HG03378 (cell line): ENCODE results near the gene MAPT.

Experiments used
- ATAC-seq: cut with Tn5 transposase; IDR thresholded peaks from one replicate; pipeline ENCODE4 v1.9.1; 2021; ENCODE audit warnings: mild to moderate bottlenecking, moderate library complexity; ENCODE audit not compliant: unreplicated experiment

The MAPT gene

GRCh38 chr17:45985447-45985846 is 91.1 kb downstream of the MAPT start:
- ATAC-seq, result no peak

- no peak for ATAC-seq
These were observed 91.7 kb downstream of the MAPT start for GRCh38 chr17:45986056-45986455.

DNA sequence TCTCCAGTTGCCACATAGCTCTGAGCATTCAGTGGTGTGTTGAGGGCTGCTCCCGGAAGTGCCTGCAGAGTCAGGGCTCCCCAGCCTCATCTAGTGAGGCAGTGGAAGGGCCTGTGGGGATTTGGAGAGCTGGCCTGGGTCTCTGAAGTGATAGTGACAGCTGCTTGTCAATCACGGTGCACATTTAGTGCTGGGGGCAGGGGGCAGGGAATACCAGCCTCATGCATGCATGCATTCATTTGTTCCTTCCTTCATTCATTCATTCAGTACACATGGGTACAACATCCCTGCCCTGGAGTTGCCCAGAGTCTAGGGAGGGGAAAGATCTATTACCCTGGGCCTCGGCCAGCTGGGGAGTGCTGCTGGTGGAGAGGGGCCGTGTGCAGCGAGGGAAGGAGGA is 93.4 kb downstream of the MAPT start:
- ATAC-seq, result no peak

DNA sequence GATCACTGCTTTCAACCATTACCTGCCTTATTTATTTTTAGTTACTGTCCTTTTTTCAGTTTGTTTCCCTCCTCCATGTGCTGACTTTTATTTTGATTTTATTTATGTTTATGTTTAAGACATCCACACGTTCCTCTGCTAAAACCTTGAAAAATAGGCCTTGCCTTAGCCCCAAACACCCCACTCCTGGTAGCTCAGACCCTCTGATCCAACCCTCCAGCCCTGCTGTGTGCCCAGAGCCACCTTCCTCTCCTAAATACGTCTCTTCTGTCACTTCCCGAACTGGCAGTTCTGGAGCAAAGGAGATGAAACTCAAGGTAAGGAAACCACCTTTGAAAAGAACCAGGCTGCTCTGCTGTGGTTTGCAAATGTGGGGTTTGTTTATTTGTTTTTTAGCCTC is 95.4 kb downstream of the MAPT start:
- no peak for ATAC-seq

- no peak for ATAC-seq
These were observed 96.5 kb downstream of the MAPT start for GRCh38 chr17:45990886-45991285.

- no peak for ATAC-seq
These were observed 97.0 kb downstream of the MAPT start for GRCh38 chr17:45991341-45991740.

- ATAC-seq, result no peak
These were observed 97.8 kb downstream of the MAPT start for GRCh38 chr17:45992175-45992574.

DNA sequence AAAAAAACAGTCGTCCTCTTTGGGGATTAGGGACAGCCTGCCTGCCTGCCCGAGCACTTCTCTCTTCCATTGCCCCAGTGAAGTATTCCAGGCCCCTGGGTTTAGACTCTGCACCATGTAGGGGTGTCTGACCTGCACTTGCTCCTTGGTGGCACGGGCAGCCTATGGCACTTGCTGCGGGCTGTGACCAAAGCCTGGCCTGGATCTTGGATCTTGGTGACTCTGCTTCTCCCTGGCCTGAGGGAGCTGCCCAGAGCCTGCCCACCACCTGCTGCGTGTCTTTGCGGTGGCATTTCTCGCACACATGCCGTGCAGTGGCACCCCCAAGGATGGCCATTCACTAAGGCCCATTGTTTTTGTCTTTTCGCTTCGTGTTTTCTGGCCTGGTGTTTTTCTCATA is 98.5 kb downstream of the MAPT start:
- no peak for ATAC-seq

DNA sequence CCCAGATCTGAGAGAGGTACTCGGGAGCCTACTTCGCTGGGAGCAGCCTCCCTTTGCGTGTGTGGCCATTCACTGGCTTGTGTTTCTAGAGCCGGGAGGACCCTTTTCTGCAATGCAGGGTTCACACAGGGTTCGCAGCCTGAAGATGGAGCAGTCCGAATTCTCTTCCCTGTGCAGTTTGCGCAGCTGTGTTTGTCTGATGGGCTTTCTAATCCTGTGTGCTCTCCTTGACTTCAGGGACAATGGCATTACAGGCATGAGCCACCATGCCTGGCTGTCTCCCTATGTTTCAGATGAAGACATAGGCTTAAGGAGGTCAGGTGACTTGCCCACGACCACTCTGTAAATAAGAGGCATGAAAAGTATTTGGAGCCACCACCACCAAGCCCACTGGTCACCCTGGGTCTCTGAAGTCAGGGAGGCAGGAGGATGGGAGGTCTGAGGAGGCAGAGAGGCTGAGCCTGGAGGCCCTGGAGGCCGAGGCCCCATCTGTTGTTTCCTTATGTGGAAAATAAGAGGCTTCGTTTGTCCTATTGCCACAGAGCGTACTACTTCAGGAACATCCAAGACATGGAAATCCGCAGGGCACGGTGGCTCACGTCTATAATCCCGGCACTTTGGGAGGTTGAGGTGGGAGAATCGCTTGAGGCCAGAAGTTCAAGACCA is 99.7 kb downstream of the MAPT start:
- no peak for ATAC-seq

- no peak for ATAC-seq
These were observed 100.6 kb downstream of the MAPT start for GRCh38 chr17:45994987-45995386.

GRCh38 chr17:45995627-45996270 is 101.4 kb downstream of the MAPT start:
- ATAC-seq, result no peak

GRCh38 chr17:45996282-45996937 is 102.1 kb downstream of the MAPT start:
- no peak for ATAC-seq

- no peak for ATAC-seq
These were observed 102.8 kb downstream of the MAPT start for GRCh38 chr17:45997166-45997565.

- ATAC-seq, result no peak
These were observed 103.3 kb downstream of the MAPT start for GRCh38 chr17:45997624-45998023.

- ATAC-seq, result no peak
These were observed 104.9 kb downstream of the MAPT start, which contains the start of gene STH for GRCh38 chr17:45998987-45999899. Gene STH, plus strand, starts transcription at chr17:45999250. Its CDS starts 30 bp downstream, at chr17:45999280.

- ATAC-seq, result no peak
These were observed 105.5 kb downstream of the MAPT start for GRCh38 chr17:45999900-46000290.

DNA sequence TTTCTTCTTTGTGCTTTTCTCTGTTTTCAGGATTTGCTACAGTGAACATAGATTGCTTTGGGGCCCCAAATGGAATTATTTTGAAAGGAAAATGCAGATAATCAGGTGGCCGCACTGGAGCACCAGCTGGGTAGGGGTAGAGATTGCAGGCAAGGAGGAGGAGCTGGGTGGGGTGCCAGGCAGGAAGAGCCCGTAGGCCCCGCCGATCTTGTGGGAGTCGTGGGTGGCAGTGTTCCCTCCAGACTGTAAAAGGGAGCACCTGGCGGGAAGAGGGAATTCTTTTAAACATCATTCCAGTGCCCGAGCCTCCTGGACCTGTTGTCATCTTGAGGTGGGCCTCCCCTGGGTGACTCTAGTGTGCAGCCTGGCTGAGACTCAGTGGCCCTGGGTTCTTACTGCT is 105.9 kb downstream of the MAPT start:
- no peak for ATAC-seq

GRCh38 chr17:46000757-46001156 is 106.4 kb downstream of the MAPT start:
- no peak for ATAC-seq

DNA sequence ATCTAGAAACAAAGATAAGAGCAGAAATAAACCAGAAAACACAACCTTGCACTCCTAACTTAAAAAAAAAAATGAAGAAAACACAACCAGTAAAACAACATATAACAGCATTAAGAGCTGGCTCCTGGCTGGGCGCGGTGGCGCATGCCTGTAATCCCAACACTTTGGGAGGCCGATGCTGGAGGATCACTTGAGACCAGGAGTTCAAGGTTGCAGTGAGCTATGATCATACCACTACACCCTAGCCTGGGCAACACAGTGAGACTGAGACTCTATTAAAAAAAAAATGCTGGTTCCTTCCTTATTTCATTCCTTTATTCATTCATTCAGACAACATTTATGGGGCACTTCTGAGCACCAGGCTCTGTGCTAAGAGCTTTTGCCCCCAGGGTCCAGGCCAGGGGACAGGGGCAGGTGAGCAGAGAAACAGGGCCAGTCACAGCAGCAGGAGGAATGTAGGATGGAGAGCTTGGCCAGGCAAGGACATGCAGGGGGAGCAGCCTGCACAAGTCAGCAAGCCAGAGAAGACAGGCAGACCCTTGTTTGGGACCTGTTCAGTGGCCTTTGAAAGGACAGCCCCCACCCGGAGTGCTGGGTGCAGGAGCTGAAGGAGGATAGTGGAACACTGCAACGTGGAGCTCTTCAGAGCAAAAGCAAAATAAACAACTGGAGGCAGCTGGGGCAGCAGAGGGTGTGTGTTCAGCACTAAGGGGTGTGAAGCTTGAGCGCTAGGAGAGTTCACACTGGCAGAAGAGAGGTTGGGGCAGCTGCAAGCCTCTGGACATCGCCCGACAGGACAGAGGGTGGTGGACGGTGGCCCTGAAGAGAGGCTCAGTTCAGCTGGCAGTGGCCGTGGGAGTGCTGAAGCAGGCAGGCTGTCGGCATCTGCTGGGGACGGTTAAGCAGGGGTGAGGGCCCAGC is 107.3 kb downstream of the MAPT start:
- ATAC-seq, result no peak

DNA sequence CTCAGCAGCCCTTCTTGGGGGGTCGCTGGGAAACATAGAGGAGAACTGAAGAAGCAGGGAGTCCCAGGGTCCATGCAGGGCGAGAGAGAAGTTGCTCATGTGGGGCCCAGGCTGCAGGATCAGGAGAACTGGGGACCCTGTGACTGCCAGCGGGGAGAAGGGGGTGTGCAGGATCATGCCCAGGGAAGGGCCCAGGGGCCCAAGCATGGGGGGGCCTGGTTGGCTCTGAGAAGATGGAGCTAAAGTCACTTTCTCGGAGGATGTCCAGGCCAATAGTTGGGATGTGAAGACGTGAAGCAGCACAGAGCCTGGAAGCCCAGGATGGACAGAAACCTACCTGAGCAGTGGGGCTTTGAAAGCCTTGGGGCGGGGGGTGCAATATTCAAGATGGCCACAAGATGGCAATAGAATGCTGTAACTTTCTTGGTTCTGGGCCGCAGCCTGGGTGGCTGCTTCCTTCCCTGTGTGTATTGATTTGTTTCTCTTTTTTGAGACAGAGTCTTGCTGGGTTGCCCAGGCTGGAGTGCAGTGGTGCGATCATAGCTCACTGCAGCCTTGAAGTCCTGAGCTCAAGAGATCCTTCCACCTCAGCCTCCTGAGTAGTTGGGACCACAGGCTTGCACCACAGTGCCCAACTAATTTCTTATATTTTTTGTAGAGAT is 108.1 kb downstream of the MAPT start:
- peak; percentile 40 for ATAC-seq
